Stomach (tissue), 9 donors: Measurements from ENCODE around the gene CERS6. TPM values are rescaled to one million over a fixed set of nuclear protein-coding genes. Genes with fewer than 3 reads are reported as not detected.
"Not testable (repeated sequence)": the region's sequence is repeated elsewhere in the genome, so short reads cannot be mapped to it uniquely, and the experiment has no call there.

Experiments used
- DNase-seq, 2 donors: peaks; one replicate each; pipeline versions ENCODE4 v3.0.0 to v3.0.0-alpha.2; 2013 to 2019
- H3K27ac ChIP-seq, 5 donors: fragments of 200-600 bp in 4 of 5; sonication (generic) in 4 of 5; one replicate each; pipeline ENCODE4 v1.5.1; 2013 to 2019; ENCODE audit warnings: mild to moderate bottlenecking in 1 of 5, moderate library complexity in 1 of 5
- H3K27me3 ChIP-seq, 3 donors: fragments of 200-600 bp; sonication (generic); one replicate each; pipeline ENCODE4 v1.5.1; 2017 to 2019; ENCODE audit warnings: mixed run types in 1 of 3
- H3K36me3 ChIP-seq, 4 donors: fragments of 200-600 bp; sonication (generic); 1 replicate in 3 of 4; 2 replicates in 1 of 4; pipeline ENCODE4 v1.5.1; 2016 to 2019
- H3K4me1 ChIP-seq, 4 donors: fragments of 200-600 bp; sonication (generic); one replicate each; pipeline ENCODE4 v1.5.1; 2016 to 2019
- H3K4me3 ChIP-seq, 4 donors: fragments of 200-600 bp; sonication (generic) in 3 of 4; one replicate each; pipeline ENCODE4 v1.5.1; 2016 to 2019; ENCODE audit warnings: mild to moderate bottlenecking in 1 of 4
- H3K9me3 ChIP-seq, 4 donors: fragments of 200-600 bp; sonication (generic); one replicate each; pipeline ENCODE4 v1.5.1; 2016 to 2019
- EP300 ChIP-seq: sonication (generic); formaldehyde crosslinking; IDR thresholded peaks from one replicate; pipeline ENCODE4 v1.6.1; 2017; ENCODE audit warnings: antibody characterized with exemption
- POLR2A ChIP-seq, 4 donors: fragments of 450-650 bp; IDR thresholded peaks; one replicate each; pipeline ENCODE4 v1.6.1; 2016; ENCODE audit warnings: antibody characterized with exemption in 4 of 4, control low read depth in 2 of 4, mild to moderate bottlenecking in 1 of 4, moderate library complexity in 1 of 4
- POLR2AphosphoS5 ChIP-seq, 3 donors: sonication (generic); formaldehyde crosslinking; IDR thresholded peaks; one replicate each; pipeline ENCODE4 v1.6.1; 2016; ENCODE audit warnings: antibody characterized with exemption in 3 of 3
- WGBS, 5 donors: extraction: QIAGEN DNeasy Blood & Tissue Kit in 3 of 5; methylation state at CpG; one replicate each; pipeline versions ENCODE4 v1.1.5 to v1.1.7; 2013 to 2018; 5-methylcytosine and 5-hydroxymethylcytosine counted together
- intact Hi-C: fragments of 100-400 bp; cut with DNase I; formaldehyde crosslinking; loops from one replicate; pipeline ENCODE4 v1.15.1; 2023; ENCODE audit warnings: low total_unique reads
- polyA plus RNA-seq, 3 donors: library from polyadenylated mRNA; stranded (reverse); fragments of 200-250 nt; gene quantifications; one replicate each; pipeline ENCODE4 v1.2.3, GENCODE V29; 2013
- total RNA-seq, 5 donors: library from RNA; depleted of rRNA; stranded (reverse); fragments of >200 nt; gene quantifications; one replicate each; pipeline versions ENCODE4 v1.1.0 to v1.2.3, GENCODE V29; 2014 to 2016
- TF ChIP-seq, protein P1 (sequence below), 7 experiments: fragments of 450-650 bp in 4 of 7; fragments of 200-600 bp in 3 of 7; sonication (generic) in 3 of 7; IDR thresholded peaks; one replicate each; pipeline ENCODE4 v1.5.1; 2016 to 2019; ENCODE audit warnings: antibody characterized with exemption in 7 of 7, control low read depth in 2 of 7, mild to moderate bottlenecking in 1 of 7
- donor health status: healthy with polysubstance abuse.
- donor health status: Bipolar disorder and iron deficiency.
- donor health status: healthy.

CERS6 gene
- total and polyA plus RNA-seq, 8 donors, result 4.0 to 102 (median 53.2) TPM

DNA sequence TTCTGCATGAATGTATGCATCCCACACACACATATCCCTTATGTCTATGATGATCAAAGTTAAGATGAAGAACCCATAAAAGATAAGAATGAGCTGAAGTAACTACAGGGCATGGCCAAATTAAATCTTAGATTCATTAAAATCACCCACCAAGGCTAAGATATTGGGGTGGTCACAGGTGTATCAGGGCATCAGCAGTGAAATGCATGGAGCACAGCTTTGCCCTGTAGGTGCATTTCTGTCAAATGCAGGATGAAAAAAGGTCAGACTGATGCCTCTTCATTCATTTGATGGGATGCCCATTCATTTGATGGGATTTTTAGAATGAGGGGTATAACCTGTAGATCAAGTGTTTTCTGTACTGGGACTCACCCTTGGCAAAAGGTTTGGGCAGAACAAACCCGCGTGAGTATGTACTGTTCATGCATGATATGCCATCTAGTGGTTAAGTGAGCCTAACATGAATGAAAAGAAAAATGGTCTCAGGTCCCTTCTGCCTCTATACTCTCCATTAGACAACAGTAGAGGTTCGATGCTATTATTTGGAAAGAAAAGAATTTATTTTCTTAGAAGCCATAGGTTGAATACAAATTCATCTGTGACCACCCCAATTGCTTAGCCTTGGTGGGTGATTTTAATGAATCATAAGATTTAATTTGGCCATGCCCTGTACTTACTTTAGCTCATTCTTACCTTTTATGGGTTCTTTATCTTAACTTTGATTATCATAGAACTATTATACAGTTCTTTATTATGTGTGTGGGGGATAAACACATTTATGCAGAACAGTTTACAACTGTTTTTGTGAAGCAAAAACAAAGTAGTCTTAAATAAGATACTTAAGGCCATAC is 303.1 kb downstream of the CERS6 start:
- no peak overlapping the region for H3K4me3 ChIP-seq
- no peak overlapping the region for H3K27ac ChIP-seq
- TF ChIP-seq POLR2A (IDR thresholded peaks at IDR 0.05), result no peak
- TF ChIP-seq, protein P1, sequence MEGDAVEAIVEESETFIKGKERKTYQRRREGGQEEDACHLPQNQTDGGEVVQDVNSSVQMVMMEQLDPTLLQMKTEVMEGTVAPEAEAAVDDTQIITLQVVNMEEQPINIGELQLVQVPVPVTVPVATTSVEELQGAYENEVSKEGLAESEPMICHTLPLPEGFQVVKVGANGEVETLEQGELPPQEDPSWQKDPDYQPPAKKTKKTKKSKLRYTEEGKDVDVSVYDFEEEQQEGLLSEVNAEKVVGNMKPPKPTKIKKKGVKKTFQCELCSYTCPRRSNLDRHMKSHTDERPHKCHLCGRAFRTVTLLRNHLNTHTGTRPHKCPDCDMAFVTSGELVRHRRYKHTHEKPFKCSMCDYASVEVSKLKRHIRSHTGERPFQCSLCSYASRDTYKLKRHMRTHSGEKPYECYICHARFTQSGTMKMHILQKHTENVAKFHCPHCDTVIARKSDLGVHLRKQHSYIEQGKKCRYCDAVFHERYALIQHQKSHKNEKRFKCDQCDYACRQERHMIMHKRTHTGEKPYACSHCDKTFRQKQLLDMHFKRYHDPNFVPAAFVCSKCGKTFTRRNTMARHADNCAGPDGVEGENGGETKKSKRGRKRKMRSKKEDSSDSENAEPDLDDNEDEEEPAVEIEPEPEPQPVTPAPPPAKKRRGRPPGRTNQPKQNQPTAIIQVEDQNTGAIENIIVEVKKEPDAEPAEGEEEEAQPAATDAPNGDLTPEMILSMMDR (IDR thresholded peaks at IDR 0.05), result peak in 5 of 7 experiments; percentile 31 to 63 (median 53)
- 11 to 12% (median 12%) methylated on average over 3 of the region's 3 CpGs for WGBS, 5 donors
- no peaks in the 10 kb centered on the region for H3K9me3 ChIP-seq
- DNase-seq, result peak in 1 of 2 donors; percentile 81
- intact Hi-C loops, result no loop called here
- H3K27me3 ChIP-seq, result no peaks in the 10 kb centered on the region
- H3K4me1 ChIP-seq, result peaks cover 10 to 30% (median 17%) of the 10 kb centered on the region in 4 donors
- H3K36me3 ChIP-seq, result peaks cover 6 to 17% (median 7%) of the 10 kb centered on the region in 4 donors

GRCh38 chr2:168765401-168765800 is 309.3 kb downstream of the CERS6 start:
- Histone ChIP-seq H3K4me3 (no peak overlapping the region), H3K27me3 (no peaks in the 10 kb centered on the region), H3K9me3 (no peaks in the 10 kb centered on the region), H3K4me1 (peaks cover 0 to 15% (median 3%) of the 10 kb centered on the region in 4 donors), H3K36me3 (peaks cover 0 to 40% (median 24%) of the 10 kb centered on the region in 4 donors), H3K27ac (no peak overlapping the region)
- no peak for DNase-seq
- 63 to 81% (median 74%) methylated on average over 1 of the region's 1 CpG for whole genome bisulfite sequencing, 5 donors
- intact Hi-C loops, result loop anchor here (10.0 kb wide), 1 partner anchor 421 kb away; no protein-coding TSS in a partner anchor
- TF ChIP-seq POLR2A (IDR thresholded peaks at IDR 0.05), result no peak
- no peak for TF ChIP-seq EP300
- TF ChIP-seq POLR2AphosphoS5 (IDR thresholded peaks at IDR 0.05), result no peak
- TF ChIP-seq, protein P1 (IDR thresholded peaks at IDR 0.05), result no peak

DNA sequence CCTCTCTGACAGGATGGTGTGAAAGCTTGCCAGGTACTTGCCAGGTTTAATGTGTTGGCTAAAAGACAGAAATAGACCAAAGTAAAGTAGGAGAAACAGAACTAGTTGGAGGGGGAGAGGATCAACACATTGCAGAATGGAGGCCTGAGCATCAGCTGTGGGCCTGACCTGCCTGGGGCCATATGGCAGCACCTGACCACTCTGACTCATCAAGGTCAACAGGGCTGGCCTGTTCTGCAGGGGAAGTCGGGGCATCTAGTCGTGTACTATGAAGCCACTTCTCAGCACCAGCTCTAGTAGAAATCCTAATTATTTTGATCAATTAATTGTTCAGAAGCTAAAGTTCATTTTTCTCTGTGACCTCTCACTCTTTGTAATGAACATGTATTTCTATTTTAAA is 310.5 kb downstream of the CERS6 start:
- H3K36me3 ChIP-seq, result peaks cover 0 to 43% (median 29%) of the 10 kb centered on the region in 4 donors
- H3K27ac ChIP-seq, result no peak overlapping the region
- intact Hi-C loops, result loop anchor here (10.0 kb wide), 1 partner anchor 422 kb away; no protein-coding TSS in a partner anchor
- H3K27me3 ChIP-seq, result no peaks in the 10 kb centered on the region
- no peak for DNase-seq
- TF ChIP-seq POLR2AphosphoS5 (IDR thresholded peaks at IDR 0.05) (no peak), POLR2A (IDR thresholded peaks at IDR 0.05) (no peak), EP300 (no peak)
- TF ChIP-seq, protein P1 (IDR thresholded peaks at IDR 0.05), result no peak
- H3K4me3 ChIP-seq, result no peak overlapping the region
- 53 to 75% (median 56%) methylated on average over 2 of the region's 2 CpGs for WGBS, 5 donors
- H3K4me1 ChIP-seq, result peaks cover 0 to 15% (median 3%) of the 10 kb centered on the region in 4 donors
- H3K9me3 ChIP-seq, result no peaks in the 10 kb centered on the region

DNA sequence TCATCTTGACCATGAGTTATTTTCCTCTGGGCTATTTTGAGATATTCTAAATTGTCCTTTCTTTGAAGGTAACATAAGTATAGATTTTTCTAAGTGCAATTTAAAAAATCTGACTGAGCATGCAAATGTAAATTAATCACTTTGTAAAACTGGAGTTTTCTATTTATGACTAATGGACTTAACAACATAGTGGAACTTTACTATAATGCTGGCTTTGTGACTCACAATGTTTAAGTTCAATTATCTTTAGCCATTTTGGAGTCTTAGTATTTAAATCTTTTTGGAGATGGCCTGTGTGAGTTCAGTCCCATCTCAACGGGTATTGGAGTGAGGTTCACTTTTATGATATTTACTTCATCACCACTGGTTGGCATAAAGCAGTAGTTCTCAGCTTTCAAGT is 311.2 kb downstream of the CERS6 start:
- 32 to 53% (median 37%) methylated on average over 1 of the region's 1 CpG for WGBS, 5 donors
- TF ChIP-seq POLR2AphosphoS5 (IDR thresholded peaks at IDR 0.05) (no peak), POLR2A (IDR thresholded peaks at IDR 0.05) (no peak), EP300 (no peak)
- TF ChIP-seq, protein P1 (IDR thresholded peaks at IDR 0.05), result no peak
- no peak for DNase-seq
- H3K9me3 ChIP-seq, result no peaks in the 10 kb centered on the region
- H3K4me1 ChIP-seq, result peaks cover 0 to 15% (median 3%) of the 10 kb centered on the region in 4 donors
- no peaks in the 10 kb centered on the region for H3K27me3 ChIP-seq
- intact Hi-C loops, result loop anchor here (10.0 kb wide), 1 partner anchor 422 kb away; no protein-coding TSS in a partner anchor
- H3K4me3 ChIP-seq, result no peak overlapping the region
- H3K27ac ChIP-seq, result no peak overlapping the region
- H3K36me3 ChIP-seq, result peaks cover 0 to 43% (median 29%) of the 10 kb centered on the region in 4 donors

DNA sequence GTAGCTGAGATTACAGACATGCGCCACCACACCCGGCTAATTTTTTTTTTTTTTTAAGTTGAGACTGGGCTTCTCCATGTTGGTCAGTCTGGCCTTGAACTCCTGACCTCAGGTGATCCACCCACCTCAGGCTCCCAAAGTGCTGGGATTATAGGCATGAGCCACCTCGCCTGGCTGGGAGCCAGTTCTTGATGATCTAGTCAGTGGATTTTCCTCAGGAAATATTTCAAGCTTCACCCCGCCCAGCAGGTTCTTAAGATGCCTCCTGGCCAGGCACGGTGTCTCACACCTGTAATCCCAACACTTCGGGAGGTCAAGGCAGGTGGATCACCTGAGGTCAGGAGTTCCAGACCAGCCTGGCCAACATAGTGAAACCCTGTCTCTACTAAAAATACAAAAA is 312.3 kb downstream of the CERS6 start:
- not testable (repeated sequence) for H3K9me3 ChIP-seq, H3K4me3 ChIP-seq, DNase-seq, H3K27me3 ChIP-seq, H3K27ac ChIP-seq
- WGBS, 5 donors, result 95 to 98% (median 96%) methylated on average over 5 to 6 of the region's 6 CpGs
- Histone ChIP-seq H3K36me3 (peaks cover 0 to 43% (median 29%) of the 10 kb centered on the region in 4 donors), H3K4me1 (peaks cover 0 to 15% (median 3%) of the 10 kb centered on the region in 4 donors)
- intact Hi-C loops, result loop anchor here (10.0 kb wide), 1 partner anchor 424 kb away; no protein-coding TSS in a partner anchor
